ENCODE measurements around the gene TEX51.
A peak's percentile ranks its signal among the peaks of the same experiment; 100 is the strongest.

TEX51 gene

GRCh38 chr2:126898636-126899035 lies at the start of gene TEX51:
TSS of gene TEX51 (plus strand) at chr2:126898890. CDS start at chr2:126898919, 29 bp downstream.
- DNase-seq, result peak in 1 of 2 donors; percentile 9

- DNase-seq, result no peak
Measured at GRCh38 chr2:126849054-126849453, 49.6 kb upstream of the TEX51 start.

- DNase-seq, result no peak
Measured at GRCh38 chr2:126849486-126849885, 49.2 kb upstream of the TEX51 start.

GRCh38 chr2:126849991-126850535 lies 48.6 kb upstream of the TEX51 start:
- DNase-seq, result no peak

GRCh38 chr2:126850940-126851339 lies 47.8 kb upstream of the TEX51 start:
- no peak for DNase-seq

- no peak for DNase-seq
Measured at GRCh38 chr2:126851756-126852155, 46.9 kb upstream of the TEX51 start.

GRCh38 chr2:126852361-126852760 lies 46.3 kb upstream of the TEX51 start:
- no peak for DNase-seq

GRCh38 chr2:126855606-126856005 lies 43.1 kb upstream of the TEX51 start:
- DNase-seq, result no peak

- DNase-seq, result no peak
Measured at GRCh38 chr2:126856403-126856802, 42.3 kb upstream of the TEX51 start.

GRCh38 chr2:126857502-126857901 lies 41.2 kb upstream of the TEX51 start:
- DNase-seq, result no peak

- DNase-seq, result no peak
Measured at GRCh38 chr2:126858013-126858412, 40.7 kb upstream of the TEX51 start.

GRCh38 chr2:126858436-126858835 lies 40.3 kb upstream of the TEX51 start:
- no peak for DNase-seq

GRCh38 chr2:126858991-126859390 lies 39.7 kb upstream of the TEX51 start:
- DNase-seq, result no peak

- DNase-seq, result no peak
Measured at GRCh38 chr2:126859631-126860030, 39.1 kb upstream of the TEX51 start.

- no peak for DNase-seq
Measured at GRCh38 chr2:126860385-126860784, 38.3 kb upstream of the TEX51 start.

GRCh38 chr2:126862730-126863129 lies 36.0 kb upstream of the TEX51 start:
- DNase-seq, result no peak

- no peak for DNase-seq
Measured at GRCh38 chr2:126863336-126864015, 35.2 kb upstream of the TEX51 start.

- no peak for DNase-seq
Measured at GRCh38 chr2:126864861-126865260, 33.8 kb upstream of the TEX51 start.

- no peak for DNase-seq
Measured at GRCh38 chr2:126866451-126866850, 32.2 kb upstream of the TEX51 start.

- DNase-seq, result no peak
Measured at GRCh38 chr2:126874961-126875360, 23.7 kb upstream of the TEX51 start.

- DNase-seq, result no peak
Measured at GRCh38 chr2:126876631-126877030, 22.1 kb upstream of the TEX51 start.

- no peak for DNase-seq
Measured at GRCh38 chr2:126877041-126877440, 21.6 kb upstream of the TEX51 start.

- DNase-seq, result no peak
Measured at GRCh38 chr2:126877861-126878565, 20.7 kb upstream of the TEX51 start.

GRCh38 chr2:126878601-126879000 lies 20.1 kb upstream of the TEX51 start:
- no peak for DNase-seq
